ENCODE data around the gene GOLGB1. TPM values are rescaled to one million over a fixed set of nuclear protein-coding genes. Genes with fewer than 3 reads are reported as not detected.

The GOLGB1 gene
- total and polyA plus RNA-seq, 2 donors (not counting 1 experiment from before 2014, with no cell fraction given) = 24.7 to 68.7 TPM

DNA sequence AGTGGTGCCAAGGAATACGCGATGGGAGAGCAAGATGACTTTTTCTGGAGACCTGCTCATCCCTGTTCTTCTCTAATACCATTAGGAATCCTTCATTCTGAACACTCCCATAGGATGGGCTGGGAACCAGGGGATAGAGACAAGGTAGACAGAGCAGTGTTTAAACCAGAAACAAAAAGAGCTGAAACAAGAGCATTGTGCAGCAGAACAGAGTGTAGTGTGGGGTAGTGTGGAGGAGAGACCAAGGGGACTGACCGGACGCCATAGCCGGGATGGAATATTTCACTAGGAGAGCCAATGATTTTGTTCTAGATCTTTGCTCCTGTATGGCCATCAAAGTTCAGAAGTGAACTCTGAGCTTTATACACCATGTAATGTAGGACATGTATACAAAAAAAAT, 104.5 kb downstream of the GOLGB1 start:
- TF ChIP-seq, protein P1, sequence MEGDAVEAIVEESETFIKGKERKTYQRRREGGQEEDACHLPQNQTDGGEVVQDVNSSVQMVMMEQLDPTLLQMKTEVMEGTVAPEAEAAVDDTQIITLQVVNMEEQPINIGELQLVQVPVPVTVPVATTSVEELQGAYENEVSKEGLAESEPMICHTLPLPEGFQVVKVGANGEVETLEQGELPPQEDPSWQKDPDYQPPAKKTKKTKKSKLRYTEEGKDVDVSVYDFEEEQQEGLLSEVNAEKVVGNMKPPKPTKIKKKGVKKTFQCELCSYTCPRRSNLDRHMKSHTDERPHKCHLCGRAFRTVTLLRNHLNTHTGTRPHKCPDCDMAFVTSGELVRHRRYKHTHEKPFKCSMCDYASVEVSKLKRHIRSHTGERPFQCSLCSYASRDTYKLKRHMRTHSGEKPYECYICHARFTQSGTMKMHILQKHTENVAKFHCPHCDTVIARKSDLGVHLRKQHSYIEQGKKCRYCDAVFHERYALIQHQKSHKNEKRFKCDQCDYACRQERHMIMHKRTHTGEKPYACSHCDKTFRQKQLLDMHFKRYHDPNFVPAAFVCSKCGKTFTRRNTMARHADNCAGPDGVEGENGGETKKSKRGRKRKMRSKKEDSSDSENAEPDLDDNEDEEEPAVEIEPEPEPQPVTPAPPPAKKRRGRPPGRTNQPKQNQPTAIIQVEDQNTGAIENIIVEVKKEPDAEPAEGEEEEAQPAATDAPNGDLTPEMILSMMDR (conservative IDR thresholded peaks at IDR 0.05 in 1 of 2, IDR thresholded peaks at IDR 0.05 in 1 of 2; ENCODE audit: low read depth in 1 of 2, low read length in 2 of 2) = no peak
- no peak for TF ChIP-seq EZH2 (IDR thresholded peaks at IDR 0.05; ENCODE audit: low read length, missing control alignments)
- Histone ChIP-seq H4K20me1 (ENCODE audit: control insufficient read depth, extremely low read depth, insufficient read depth, low read length) (no peaks in the 10 kb centered on the region), H3K9ac (ENCODE audit: insufficient read depth, low read length) (no peak overlapping the region), H3K36me3 (ENCODE audit: control insufficient read depth, insufficient read depth, low read length) (no peaks in the 10 kb centered on the region), H3K27me3 (ENCODE audit: control insufficient read depth, insufficient read depth, low read length) (no peaks in the 10 kb centered on the region), H2AFZ (ENCODE audit: low read length) (no peak overlapping the region), H3K4me1 (ENCODE audit: control insufficient read depth, extremely low read depth, insufficient read depth, low read length) (no peaks in the 10 kb centered on the region), H3K79me2 (ENCODE audit: control insufficient read depth, insufficient read depth, low read length) (no peaks in the 10 kb centered on the region), H3K27ac (ENCODE audit: insufficient read depth, low read length) (no peak overlapping the region), H3K9me3 (ENCODE audit: control insufficient read depth, insufficient read depth, low read depth, low read length) (no peaks in the 10 kb centered on the region), H3K4me2 (ENCODE audit: extremely low read depth, insufficient read depth, low read length) (no peak overlapping the region), H3K4me3 (replicated peaks in 1 of 4; ENCODE audit: control extremely low read depth in 1 of 4, insufficient read depth in 1 of 4, low read depth in 3 of 4, low read length in 4 of 4) (no peak overlapping the region)
- DNase-seq (ENCODE audit: low read depth in 2 of 2) = no peak

DNA sequence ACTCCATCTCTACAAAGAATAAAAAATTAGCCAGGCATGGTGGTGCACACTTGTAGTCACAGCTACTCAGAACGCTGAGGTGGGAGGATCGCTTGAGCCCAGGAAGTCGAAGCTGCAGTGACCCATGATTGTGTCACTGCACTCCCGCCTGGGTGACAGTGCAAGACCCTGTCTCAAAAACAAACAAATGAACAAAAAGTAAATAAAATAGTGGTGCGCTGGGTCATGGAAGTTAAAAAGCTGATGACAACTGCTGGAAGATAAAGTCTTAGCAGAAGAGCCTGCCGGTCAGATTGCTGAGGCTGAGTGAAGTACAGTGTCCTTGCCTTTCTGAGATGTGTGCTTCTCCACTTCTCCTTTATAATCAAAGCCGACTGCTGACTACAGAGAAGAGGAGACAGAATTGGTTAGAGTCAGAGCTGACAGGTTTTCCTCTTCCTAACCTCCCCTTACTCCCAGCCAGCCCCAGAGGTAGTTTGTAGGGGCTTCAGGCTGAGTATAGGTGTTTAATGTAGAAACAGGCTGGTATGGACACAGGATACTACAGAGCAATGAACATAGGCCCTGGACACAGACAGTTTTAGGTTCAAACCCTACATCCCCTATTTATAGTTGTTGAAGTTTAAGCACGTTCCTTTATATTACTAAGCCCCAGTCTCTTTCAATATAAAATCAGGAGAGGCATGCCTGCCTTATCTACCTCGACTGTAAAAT, 106.8 kb downstream of the GOLGB1 start:
- Histone ChIP-seq H3K27me3 (ENCODE audit: control insufficient read depth, insufficient read depth, low read length) (no peaks in the 10 kb centered on the region), H4K20me1 (ENCODE audit: control insufficient read depth, extremely low read depth, insufficient read depth, low read length) (no peaks in the 10 kb centered on the region), H2AFZ (ENCODE audit: low read length) (no peak overlapping the region), H3K36me3 (ENCODE audit: control insufficient read depth, insufficient read depth, low read length) (no peaks in the 10 kb centered on the region), H3K79me2 (ENCODE audit: control insufficient read depth, insufficient read depth, low read length) (no peaks in the 10 kb centered on the region), H3K9ac (ENCODE audit: insufficient read depth, low read length) (no peak overlapping the region), H3K9me3 (ENCODE audit: control insufficient read depth, insufficient read depth, low read depth, low read length) (no peaks in the 10 kb centered on the region), H3K27ac (ENCODE audit: insufficient read depth, low read length) (no peak overlapping the region), H3K4me3 (replicated peaks in 1 of 4; ENCODE audit: control extremely low read depth in 1 of 4, insufficient read depth in 1 of 4, low read depth in 3 of 4, low read length in 4 of 4) (no peak overlapping the region), H3K4me1 (ENCODE audit: control insufficient read depth, extremely low read depth, insufficient read depth, low read length) (no peaks in the 10 kb centered on the region), H3K4me2 (ENCODE audit: extremely low read depth, insufficient read depth, low read length) (no peak overlapping the region)
- no peak for TF ChIP-seq EZH2 (IDR thresholded peaks at IDR 0.05; ENCODE audit: low read length, missing control alignments)
- TF ChIP-seq, protein P1 (conservative IDR thresholded peaks at IDR 0.05 in 1 of 2, IDR thresholded peaks at IDR 0.05 in 1 of 2; ENCODE audit: low read depth in 1 of 2, low read length in 2 of 2) = no peak
- DNase-seq (ENCODE audit: low read depth in 2 of 2) = no peak

DNA sequence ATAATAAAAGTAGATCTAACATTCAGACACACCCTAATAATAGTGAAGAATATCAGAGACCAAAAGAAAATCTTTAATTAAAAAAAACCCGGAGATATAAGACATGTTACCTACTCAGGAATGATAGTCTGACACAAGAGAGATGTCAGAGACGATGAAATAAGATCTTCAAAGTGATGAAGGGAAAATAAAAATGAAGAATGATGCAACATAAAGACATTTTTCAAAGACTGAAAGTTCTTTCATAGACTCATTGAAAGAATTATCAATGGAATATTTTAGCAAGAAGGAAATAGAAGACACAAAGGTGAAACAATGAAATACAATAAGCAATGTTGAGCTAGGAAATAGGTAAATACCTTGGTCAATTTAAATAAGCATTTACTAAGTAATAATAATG, 108.4 kb downstream of the GOLGB1 start:
- H4K20me1 ChIP-seq (ENCODE audit: control insufficient read depth, extremely low read depth, insufficient read depth, low read length) = no peaks in the 10 kb centered on the region
- H3K4me2 ChIP-seq (ENCODE audit: extremely low read depth, insufficient read depth, low read length) = no peak overlapping the region
- H3K36me3 ChIP-seq (ENCODE audit: control insufficient read depth, insufficient read depth, low read length) = no peaks in the 10 kb centered on the region
- H3K4me1 ChIP-seq (ENCODE audit: control insufficient read depth, extremely low read depth, insufficient read depth, low read length) = no peaks in the 10 kb centered on the region
- DNase-seq (ENCODE audit: low read depth in 2 of 2) = no peak
- no peaks in the 10 kb centered on the region for H3K9me3 ChIP-seq (ENCODE audit: control insufficient read depth, insufficient read depth, low read depth, low read length)
- no peaks in the 10 kb centered on the region for H3K79me2 ChIP-seq (ENCODE audit: control insufficient read depth, insufficient read depth, low read length)
- H2AFZ ChIP-seq (ENCODE audit: low read length) = no peak overlapping the region
- no peak overlapping the region for H3K27ac ChIP-seq (ENCODE audit: insufficient read depth, low read length)
- H3K27me3 ChIP-seq (ENCODE audit: control insufficient read depth, insufficient read depth, low read length) = no peaks in the 10 kb centered on the region
- TF ChIP-seq EZH2 (IDR thresholded peaks at IDR 0.05; ENCODE audit: low read length, missing control alignments) = no peak
- TF ChIP-seq, protein P1 (conservative IDR thresholded peaks at IDR 0.05 in 1 of 2, IDR thresholded peaks at IDR 0.05 in 1 of 2; ENCODE audit: low read depth in 1 of 2, low read length in 2 of 2) = no peak
- H3K9ac ChIP-seq (ENCODE audit: insufficient read depth, low read length) = no peak overlapping the region
- no peak overlapping the region for H3K4me3 ChIP-seq (replicated peaks in 1 of 4; ENCODE audit: control extremely low read depth in 1 of 4, insufficient read depth in 1 of 4, low read depth in 3 of 4, low read length in 4 of 4)
